WTC11 (cell line): ENCODE measurements around the gene B4GALNT2.

Source experiments
- ESRRA ChIP-seq: sonication (generic); formaldehyde crosslinking; IDR thresholded peaks from 2 replicates; pipeline ENCODE4 v1.8.1; 2022; ENCODE audit warnings: mild to moderate bottlenecking, missing genetic modification reagents, borderline replicate concordance
- NR3C1 ChIP-seq: sonication (generic); formaldehyde crosslinking; conservative IDR thresholded peaks from 2 replicates; pipeline ENCODE4 v1.8.1; 2023; ENCODE audit warnings: low read depth, mild to moderate bottlenecking, missing genetic modification reagents
- SP1 ChIP-seq: sonication (generic); formaldehyde crosslinking; conservative IDR thresholded peaks from 2 replicates; pipeline ENCODE4 v1.8.1; 2022; ENCODE audit warnings: missing genetic modification reagents
- TF ChIP-seq, protein P1 (sequence below): fragments of 200-600 bp; IDR thresholded peaks from 2 replicates; pipeline ENCODE4 v1.8.0; 2022; ENCODE audit warnings: antibody characterized with exemption

DNA sequence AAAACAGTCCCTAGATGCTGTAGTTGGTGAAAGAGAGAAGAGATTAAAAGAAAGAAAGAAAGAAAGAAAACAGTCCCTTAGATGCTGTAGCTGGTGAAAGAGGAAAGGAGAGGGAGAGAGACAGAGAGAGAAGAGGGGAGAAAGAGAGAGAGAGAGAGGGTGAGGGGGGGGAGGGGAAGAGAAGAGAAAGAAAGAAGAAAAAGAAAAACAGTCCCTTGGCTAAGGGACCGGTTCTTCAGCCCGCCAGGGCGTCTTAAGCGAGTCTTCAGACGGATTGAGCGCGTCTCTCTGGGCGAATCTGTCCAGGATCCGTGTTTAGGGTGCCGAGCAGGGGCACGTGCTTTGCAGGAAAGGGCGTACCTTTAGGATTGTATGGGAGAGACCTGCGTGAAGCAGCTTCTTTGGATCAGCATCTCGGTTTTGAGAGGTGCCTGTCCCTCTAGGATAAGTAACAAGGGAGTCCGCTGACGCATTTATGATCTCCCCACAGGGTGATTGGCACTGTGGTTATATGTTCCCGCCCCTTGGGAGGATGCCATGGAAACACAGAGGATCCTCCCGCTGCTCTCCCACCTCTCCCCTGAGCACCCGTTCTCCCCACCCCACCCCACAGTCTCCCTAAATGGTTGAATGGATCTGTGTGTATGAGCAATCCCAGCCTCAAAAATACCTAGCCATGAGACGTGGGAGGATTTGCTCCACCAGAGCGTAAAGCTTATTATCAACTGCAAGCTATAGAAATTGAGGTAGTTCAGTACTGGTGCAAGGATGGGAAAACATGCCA, 61.1 kb downstream of the B4GALNT2 start:
- TF ChIP-seq, protein P1, sequence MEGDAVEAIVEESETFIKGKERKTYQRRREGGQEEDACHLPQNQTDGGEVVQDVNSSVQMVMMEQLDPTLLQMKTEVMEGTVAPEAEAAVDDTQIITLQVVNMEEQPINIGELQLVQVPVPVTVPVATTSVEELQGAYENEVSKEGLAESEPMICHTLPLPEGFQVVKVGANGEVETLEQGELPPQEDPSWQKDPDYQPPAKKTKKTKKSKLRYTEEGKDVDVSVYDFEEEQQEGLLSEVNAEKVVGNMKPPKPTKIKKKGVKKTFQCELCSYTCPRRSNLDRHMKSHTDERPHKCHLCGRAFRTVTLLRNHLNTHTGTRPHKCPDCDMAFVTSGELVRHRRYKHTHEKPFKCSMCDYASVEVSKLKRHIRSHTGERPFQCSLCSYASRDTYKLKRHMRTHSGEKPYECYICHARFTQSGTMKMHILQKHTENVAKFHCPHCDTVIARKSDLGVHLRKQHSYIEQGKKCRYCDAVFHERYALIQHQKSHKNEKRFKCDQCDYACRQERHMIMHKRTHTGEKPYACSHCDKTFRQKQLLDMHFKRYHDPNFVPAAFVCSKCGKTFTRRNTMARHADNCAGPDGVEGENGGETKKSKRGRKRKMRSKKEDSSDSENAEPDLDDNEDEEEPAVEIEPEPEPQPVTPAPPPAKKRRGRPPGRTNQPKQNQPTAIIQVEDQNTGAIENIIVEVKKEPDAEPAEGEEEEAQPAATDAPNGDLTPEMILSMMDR, result no peak
- TF ChIP-seq ESRRA (CRISPR knock-in tag) (no peak), SP1 (CRISPR knock-in tag) (no peak), NR3C1 (no peak)
